Vagina (tissue), 2 donors: ENCODE measurements around the gene DENND2D. TPM values are rescaled to one million over a fixed set of nuclear protein-coding genes. Genes with fewer than 3 reads are reported as not detected.

Source experiments
- DNase-seq, 2 donors: peaks; one replicate each; pipeline ENCODE4 v3.0.0-alpha.2; 2017; ENCODE audit errors: extremely low spot score in 2 of 2
- H3K27ac ChIP-seq: fragments of 200-600 bp; sonication (generic); one replicate; pipeline ENCODE4 v1.5.1; 2019
- H3K27me3 ChIP-seq: fragments of 200-600 bp; sonication (generic); one replicate; pipeline ENCODE4 v1.5.1; 2019
- H3K36me3 ChIP-seq, 2 donors: fragments of 200-600 bp; sonication (generic); one replicate each; pipeline ENCODE4 v1.5.1; 2017 to 2019
- H3K4me1 ChIP-seq: fragments of 200-600 bp; sonication (generic); one replicate; pipeline ENCODE4 v1.5.1; 2019
- H3K4me3 ChIP-seq, 2 donors: fragments of 200-600 bp; sonication (generic); 1 replicate in 1 of 2; 2 replicates in 1 of 2; pipeline ENCODE4 v1.5.1; 2016 to 2019
- H3K9me3 ChIP-seq: fragments of 200-600 bp; sonication (generic); one replicate; pipeline ENCODE4 v1.5.1; 2019
- CTCF ChIP-seq, 3 experiments: fragments of 450-650 bp in 2 of 3; fragments of 200-600 bp in 1 of 3; sonication (generic) in 1 of 3; IDR thresholded peaks; one replicate each; pipeline ENCODE4 v1.5.1; 2017 to 2019; ENCODE audit warnings: antibody characterized with exemption in 3 of 3, mild to moderate bottlenecking in 2 of 3, moderate library complexity in 2 of 3
- POLR2A ChIP-seq, 2 donors: fragments of 450-650 bp; IDR thresholded peaks; one replicate each; pipeline ENCODE4 v1.6.1; 2017; ENCODE audit warnings: antibody characterized with exemption in 2 of 2, mild to moderate bottlenecking in 2 of 2, moderate library complexity in 2 of 2
- POLR2AphosphoS5 ChIP-seq, 2 donors: sonication (generic); formaldehyde crosslinking; IDR thresholded peaks; one replicate each; pipeline ENCODE4 v1.9.0; 2017; ENCODE audit warnings: antibody characterized with exemption in 2 of 2, mild to moderate bottlenecking in 2 of 2, low read depth in 1 of 2; ENCODE audit not compliant: insufficient read depth in 1 of 2
- intact Hi-C: fragments of 100-400 bp; cut with DNase I; formaldehyde crosslinking; loops from one replicate; pipeline ENCODE4 v1.15.1; 2023
- total RNA-seq: library from RNA; depleted of rRNA; stranded (reverse); fragments of >200 nt; gene quantifications from one replicate; pipeline ENCODE4 v1.2.3, GENCODE V29; 2016

The DENND2D gene
- total RNA-seq, 1 donor from 2014 or later, result 25.5 TPM

DNA sequence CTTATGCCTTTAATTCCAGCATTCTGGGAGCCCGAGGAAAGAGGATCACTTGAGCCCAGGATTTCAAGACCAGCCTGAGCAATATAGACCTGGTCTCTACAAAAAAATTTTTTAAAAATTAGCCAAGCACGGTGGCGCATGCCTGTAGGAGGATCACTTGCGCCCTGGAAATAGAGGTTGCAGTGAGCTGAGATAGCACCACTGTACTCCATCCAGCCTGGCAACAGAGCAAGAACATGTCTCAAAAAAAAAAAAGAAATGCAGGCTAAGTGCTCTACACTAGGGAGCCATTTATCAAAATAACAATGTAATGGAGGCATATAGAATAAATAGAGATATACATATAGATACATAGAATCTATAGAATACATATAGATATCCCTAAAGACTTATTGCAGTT, 37.1 kb downstream of the DENND2D start:
- Histone ChIP-seq H3K27me3 (no peaks in the 10 kb centered on the region), H3K36me3 (peaks cover 0 to 38% of the 10 kb centered on the region in 2 donors), H3K9me3 (no peaks in the 10 kb centered on the region), H3K4me3 (no peak overlapping the region), H3K4me1 (no peaks in the 10 kb centered on the region), H3K27ac (no peak overlapping the region)
- intact Hi-C loops, result no loop called here
- no peak for DNase-seq
- TF ChIP-seq POLR2A (IDR thresholded peaks at IDR 0.05) (no peak), POLR2AphosphoS5 (IDR thresholded peaks at IDR 0.05; ENCODE audit: insufficient read depth in 1 of 2, low read depth in 1 of 2) (no peak), CTCF (IDR thresholded peaks at IDR 0.05) (no peak)

- Histone ChIP-seq H3K27me3 (no peaks in the 10 kb centered on the region), H3K4me3 (no peak overlapping the region), H3K9me3 (no peaks in the 10 kb centered on the region), H3K36me3 (peaks cover 0 to 32% of the 10 kb centered on the region in 2 donors), H3K4me1 (no peaks in the 10 kb centered on the region), H3K27ac (no peak overlapping the region)
- no peak for DNase-seq
- TF ChIP-seq POLR2AphosphoS5 (IDR thresholded peaks at IDR 0.05; ENCODE audit: insufficient read depth in 1 of 2, low read depth in 1 of 2), result no peak
- TF ChIP-seq CTCF (IDR thresholded peaks at IDR 0.05), result no peak
- TF ChIP-seq POLR2A (IDR thresholded peaks at IDR 0.05), result no peak
- intact Hi-C loops, result no loop called here
Observed at GRCh38 chr1:111162488-111162880, 38.0 kb downstream of the DENND2D start.

GRCh38 chr1:111161843-111162487, 38.5 kb downstream of the DENND2D start:
- intact Hi-C loops, result no loop called here
- Histone ChIP-seq H3K4me1 (no peaks in the 10 kb centered on the region), H3K27ac (no peak overlapping the region), H3K9me3 (no peaks in the 10 kb centered on the region), H3K27me3 (no peaks in the 10 kb centered on the region), H3K4me3 (no peak overlapping the region), H3K36me3 (peaks cover 0 to 29% of the 10 kb centered on the region in 2 donors)
- TF ChIP-seq POLR2A (IDR thresholded peaks at IDR 0.05), result no peak
- TF ChIP-seq POLR2AphosphoS5 (IDR thresholded peaks at IDR 0.05; ENCODE audit: insufficient read depth in 1 of 2, low read depth in 1 of 2), result no peak
- TF ChIP-seq CTCF (IDR thresholded peaks at IDR 0.05), result no peak
- DNase-seq, result no peak

- TF ChIP-seq POLR2A (IDR thresholded peaks at IDR 0.05) (no peak), POLR2AphosphoS5 (IDR thresholded peaks at IDR 0.05; ENCODE audit: insufficient read depth in 1 of 2, low read depth in 1 of 2) (no peak), CTCF (IDR thresholded peaks at IDR 0.05) (no peak)
- H3K27ac ChIP-seq, result no peak overlapping the region
- peaks cover 0 to 29% of the 10 kb centered on the region in 2 donors for H3K36me3 ChIP-seq
- no peaks in the 10 kb centered on the region for H3K9me3 ChIP-seq
- H3K4me3 ChIP-seq, result no peak overlapping the region
- no peaks in the 10 kb centered on the region for H3K4me1 ChIP-seq
- intact Hi-C loops, result no loop called here
- H3K27me3 ChIP-seq, result no peaks in the 10 kb centered on the region
- DNase-seq, result no peak
Observed at GRCh38 chr1:111157431-111157830, 43.0 kb downstream of the DENND2D start.
